CD14-positive monocyte (primary cell): ENCODE results near the gene CGRRF1. TPM values are rescaled to one million over a fixed set of nuclear protein-coding genes. Genes with fewer than 3 reads are reported as not detected.

ENCODE experiments used
- DNase-seq, 3 donors: peaks; one replicate each; pipeline ENCODE4 v3.0.0-alpha.2; 2011 to 2022
- H2AFZ ChIP-seq: 2 replicates; pipeline ENCODE4 v1.6.0; 2012; ENCODE audit warnings: mild to moderate bottlenecking, low read depth, low read length, inconsistent platforms; ENCODE audit not compliant: insufficient read depth, poor library complexity, severe bottlenecking
- H3K27ac ChIP-seq, 2 donors: 1 replicate in 1 of 2; 2 replicates in 1 of 2; pipeline ENCODE4 v1.5.1; 2012 to 2013; ENCODE audit warnings: low read length in 2 of 2, control low read depth in 1 of 2, inconsistent platforms in 1 of 2, low read depth in 1 of 2, mild to moderate bottlenecking in 1 of 2
- H3K27me3 ChIP-seq, 2 donors: one replicate each; pipeline versions ENCODE4 v1.6.0 to v1.6.1; 2011 to 2013; ENCODE audit warnings: low read length in 2 of 2; ENCODE audit not compliant: control insufficient read depth in 2 of 2, insufficient read depth in 2 of 2
- H3K36me3 ChIP-seq, 2 donors: replicated peaks in 1 of 2; 1 replicate in 1 of 2; 2 replicates in 1 of 2; pipeline versions ENCODE4 v1.5.1 to v1.6.1; 2012 to 2013; ENCODE audit warnings: low read length in 2 of 2, control low read depth in 1 of 2, inconsistent platforms in 1 of 2, mild to moderate bottlenecking in 1 of 2; ENCODE audit not compliant: insufficient read depth in 2 of 2, control insufficient read depth in 1 of 2
- H3K4me1 ChIP-seq, 2 donors: 1 replicate in 1 of 2; 2 replicates in 1 of 2; pipeline versions ENCODE4 v1.5.1 to v1.6.1; 2012 to 2013; ENCODE audit warnings: low read length in 2 of 2, control low read depth in 1 of 2, inconsistent platforms in 1 of 2, mild to moderate bottlenecking in 1 of 2, moderate library complexity in 1 of 2; ENCODE audit not compliant: insufficient read depth in 2 of 2, control insufficient read depth in 1 of 2
- H3K4me2 ChIP-seq: replicated peaks from 2 replicates; pipeline ENCODE3; 2012; ENCODE audit warnings: low read length, moderate library complexity, mild to moderate bottlenecking; ENCODE audit not compliant: poor library complexity, severe bottlenecking; ENCODE audit errors: extremely low read depth
- H3K4me3 ChIP-seq, 3 experiments: fragments of 200-600 bp in 1 of 3; sonication (generic) in 1 of 3; replicated peaks in 1 of 3; 1 replicate in 2 of 3; 2 replicates in 1 of 3; pipeline ENCODE4 v1.5.1; 2011 to 2013; ENCODE audit warnings: low read length in 3 of 3, mild to moderate bottlenecking in 3 of 3, control low read depth in 2 of 3, low read depth in 2 of 3, inconsistent platforms in 1 of 3, moderate library complexity in 1 of 3
- H3K79me2 ChIP-seq: 2 replicates; pipeline ENCODE4 v1.6.0; 2012; ENCODE audit warnings: mild to moderate bottlenecking, control low read depth, inconsistent platforms, low read length, moderate library complexity; ENCODE audit not compliant: insufficient read depth
- H3K9ac ChIP-seq: 2 replicates; pipeline ENCODE4 v1.6.0; 2017; ENCODE audit warnings: low read length, mild to moderate bottlenecking; ENCODE audit not compliant: insufficient read depth, poor library complexity, severe bottlenecking
- H3K9me3 ChIP-seq, 2 donors: replicated peaks in 1 of 2; 1 replicate in 1 of 2; 2 replicates in 1 of 2; pipeline versions ENCODE4 v1.5.1 to v1.6.1; 2012 to 2013; ENCODE audit warnings: low read length in 2 of 2, control low read depth in 1 of 2; ENCODE audit not compliant: control insufficient read depth in 1 of 2, insufficient read depth in 1 of 2
- H4K20me1 ChIP-seq: 2 replicates; pipeline ENCODE4 v1.6.0; 2012; ENCODE audit warnings: mild to moderate bottlenecking, low read length, control low read depth, moderate library complexity; ENCODE audit not compliant: insufficient read depth
- H3K27ac Mint-ChIP-seq, 7 donors: one replicate each; pipeline ENCODE4 v1.8.0; 2020; ENCODE audit warnings: mild to moderate bottlenecking in 7 of 7, mixed read lengths in 7 of 7, moderate library complexity in 6 of 7, inconsistent platforms in 2 of 7
- H3K27me3 Mint-ChIP-seq, 3 donors: one replicate each; pipeline ENCODE4 v1.8.0; 2021 to 2022; ENCODE audit warnings: low read depth in 3 of 3, mild to moderate bottlenecking in 3 of 3, mixed read lengths in 3 of 3, moderate library complexity in 3 of 3, inconsistent platforms in 1 of 3
- H3K36me3 Mint-ChIP-seq, 2 donors: one replicate each; pipeline ENCODE4 v1.8.0; 2020; ENCODE audit warnings: mixed read lengths in 2 of 2, inconsistent platforms in 1 of 2, mild to moderate bottlenecking in 1 of 2
- H3K4me1 Mint-ChIP-seq: one replicate; pipeline ENCODE4 v1.8.0; 2020; ENCODE audit warnings: mild to moderate bottlenecking, mixed read lengths
- H3K4me3 Mint-ChIP-seq, 2 donors: one replicate each; pipeline ENCODE4 v1.8.0; 2020; ENCODE audit warnings: mild to moderate bottlenecking in 2 of 2, mixed read lengths in 2 of 2, moderate library complexity in 1 of 2
- H3K9me3 Mint-ChIP-seq, 7 donors: one replicate each; pipeline ENCODE4 v1.8.0; 2020 to 2022; ENCODE audit warnings: mixed read lengths in 7 of 7, mild to moderate bottlenecking in 6 of 7, moderate library complexity in 6 of 7, inconsistent platforms in 2 of 7
- CTCF ChIP-seq: fragments of 200-600 bp; IDR thresholded peaks from one replicate; pipeline ENCODE4 v1.8.0; 2022; ENCODE audit warnings: antibody characterized with exemption, mild to moderate bottlenecking
- WGBS: methylation state at CpG from one replicate; pipeline ENCODE4 v1.1.5; 2013; ENCODE audit warnings: missing lambda C conversion rate; ENCODE audit not compliant: insufficient coverage; 5-methylcytosine and 5-hydroxymethylcytosine counted together
- intact Hi-C, 2 donors: fragments of 100-400 bp; cut with micrococcal nuclease; formaldehyde crosslinking; loops; one replicate each; pipeline versions ENCODE4 v1.15.0 to v1.15.1; 2023
- polyA minus RNA-seq: library from RNA; depleted of rRNA, polyadenylated mRNA; stranded (reverse); fragments of >200 nt; gene quantifications from 2 replicates; pipeline ENCODE4 v1.2.3, GENCODE V29; 2012
- polyA plus RNA-seq, 3 donors: library from polyadenylated mRNA; depleted of rRNA in 1 of 3; unstranded in 2 of 3; stranded (reverse) in 1 of 3; fragments of 300-500 nt in 2 of 3; fragments of >200 nt in 1 of 3; fragmentation: Illumina TruSeq in 2 of 3; gene quantifications; 1 replicate in 2 of 3; 2 replicates in 1 of 3; pipeline ENCODE4 v1.2.3, GENCODE V29; 2012 to 2021
- total RNA-seq, 12 experiments: library from RNA in 1 of 12; stranded (reverse) in 1 of 12; fragments of 120-200 nt in 1 of 12; gene quantifications; one replicate each; pipeline ENCODE4 v1.2.4 and lab custom pipeline; 2013 to 2026; ENCODE audit warnings: mixed read lengths in 6 of 12, inconsistent platforms in 1 of 12

The CGRRF1 gene
- 14.1 TPM for total RNA-seq (2013)
- polyA plus RNA-seq (10 to 100 TPM in 2 of 3 donors, 1 to 10 TPM in 1; 5.8 to 19.4 (median 18.6) TPM), polyA minus RNA-seq (2.2 and 3.0 TPM in 2 replicates), total RNA-seq (lab: John Stamatoyannopoulos, UW) (7.4 to 30.1 (median 19.6) reads per million in 11 experiments)

- intact Hi-C loops: no loop called here
- under 1% methylated on average over 65 of the region's 66 CpGs for WGBS
- peaks cover 16 to 22% of the 10 kb centered on the region in 2 donors for H3K4me1 ChIP-seq
- TF ChIP-seq CTCF: peak; percentile 46
- peak within 1 kb of the TSS; percentile 20 to 85 for H3K27ac ChIP-seq
- peak within 1 kb of the TSS; percentile 70 to 92 (median 88) for H3K27ac Mint-ChIP-seq
- peak within 1 kb of the TSS; percentile 72 to 99 (median 96) for H3K4me3 ChIP-seq
- peak; percentile 97 to 98 (median 97) for DNase-seq
- peaks cover 7 to 14% of the 10 kb centered on the region in 2 donors for H3K36me3 Mint-ChIP-seq
- peaks cover 0 to 16% (median 3%) of the 10 kb centered on the region in 3 donors for H3K27me3 Mint-ChIP-seq
- peak within 1 kb of the TSS; percentile 93 for H3K4me2 ChIP-seq
- peaks cover 0 to under 1% of the 10 kb centered on the region in 2 donors for H3K9me3 ChIP-seq
- H3K79me2 ChIP-seq: peaks cover 28% of the 10 kb centered on the region
- H4K20me1 ChIP-seq: no peaks in the 10 kb centered on the region
- H3K4me3 Mint-ChIP-seq: peak within 1 kb of the TSS; percentile 91 to 95
- peaks cover 31% of the 10 kb centered on the region for H3K4me1 Mint-ChIP-seq
- peak within 1 kb of the TSS; percentile 83 for H3K9ac ChIP-seq
- no peaks in the 10 kb centered on the region for H3K27me3 ChIP-seq
- H2AFZ ChIP-seq: peak within 1 kb of the TSS; percentile 100
- H3K36me3 ChIP-seq: no peaks in the 10 kb centered on the region
- H3K9me3 Mint-ChIP-seq: peaks cover 0 to 2% (median 0%) of the 10 kb centered on the region in 7 donors
Observed at GRCh38 chr14:54509546-54510501, at the start of gene CGRRF1. Gene CGRRF1, plus strand, starts transcription at chr14:54509906. Its CDS starts 54 bp downstream, at chr14:54509960.

- Mint-ChIP-seq H3K27ac (peak overlapping the region in 1 of 7 donors; percentile 52), H3K4me1 (peaks cover 18% of the 10 kb centered on the region)
- no peaks in the 10 kb centered on the region for H3K36me3 ChIP-seq
Observed at GRCh38 chr14:54462048-54462447, 47.7 kb upstream of the CGRRF1 start.

More at GRCh38 chr14:54462048-54462447, 47.7 kb upstream of the CGRRF1 start:
- Histone ChIP-seq H4K20me1 (no peaks in the 10 kb centered on the region), H3K9me3 (peaks cover 8 to 19% of the 10 kb centered on the region in 2 donors), H3K79me2 (no peaks in the 10 kb centered on the region), H3K27me3 (no peaks in the 10 kb centered on the region), H2AFZ (no peak overlapping the region), H3K4me1 (peaks cover 0 to 10% of the 10 kb centered on the region in 2 donors), H3K9ac (no peak overlapping the region), H3K4me3 (no peak overlapping the region), H3K27ac (no peak overlapping the region), H3K4me2 (no peak overlapping the region)
- Mint-ChIP-seq H3K9me3 (peaks cover 8 to 22% (median 16%) of the 10 kb centered on the region in 7 donors), H3K27me3 (peaks cover 4 to 6% (median 6%) of the 10 kb centered on the region in 3 donors), H3K4me3 (no peak overlapping the region), H3K36me3 (peaks cover 0 to 9% of the 10 kb centered on the region in 2 donors)
- intact Hi-C loops: no loop called here
- no peak for TF ChIP-seq CTCF
- WGBS: no CpG with 5 or more reads among the region's 5 CpGs
- DNase-seq: peak in 2 of 3 donors; percentile 12 to 25
